Colonic mucosa (tissue), 4 donors: ENCODE results near the gene AURKAIP1. TPM values are rescaled to one million over a fixed set of nuclear protein-coding genes. Genes with fewer than 3 reads are reported as not detected.

Experiments
- DNase-seq: peaks from one replicate; pipeline ENCODE4 v3.0.0-alpha.2; 2020
- H3K27ac ChIP-seq: fragments of 200-600 bp; one replicate; pipeline ENCODE4 v1.8.0; 2021
- H3K27me3 ChIP-seq: fragments of 200-600 bp; one replicate; pipeline ENCODE4 v1.8.0; 2021
- H3K36me3 ChIP-seq: fragments of 200-600 bp; one replicate; pipeline ENCODE4 v1.8.0; 2021
- H3K4me1 ChIP-seq: fragments of 200-600 bp; one replicate; pipeline ENCODE4 v1.8.0; 2021; ENCODE audit warnings: mild to moderate bottlenecking
- H3K4me3 ChIP-seq: fragments of 200-600 bp; one replicate; pipeline ENCODE4 v1.8.0; 2021
- H3K9ac ChIP-seq, 2 donors: one replicate each; pipeline ENCODE4 v1.7.0; 2013; ENCODE audit warnings: control low read depth in 2 of 2, low read depth in 2 of 2, low read length in 2 of 2
- H3K9me3 ChIP-seq: fragments of 200-600 bp; one replicate; pipeline ENCODE4 v1.8.0; 2021
- intact Hi-C: fragments of 100-400 bp; cut with DNase I; formaldehyde crosslinking; loops from one replicate; pipeline ENCODE4 v1.14.1; 2022
- total RNA-seq, 2 donors: library from RNA; stranded (reverse); fragmentation: NEBNext Ultra II Directional in 1 of 2; extraction: Animal tissue kit (Norgen Biotek cat#: 25700) in 1 of 2; gene quantifications; one replicate each; pipeline ENCODE4 v1.2.1, GENCODE V29; 2021
- TF ChIP-seq, protein P1 (sequence below): fragments of 200-600 bp; IDR thresholded peaks from one replicate; pipeline ENCODE4 v1.8.0; 2022; ENCODE audit warnings: antibody characterized with exemption, mild to moderate bottlenecking
- donor health status: healthy.
- donor health status: DM: no; HTN: no; CAD: no.
- donor health status: DM: no; HTN: no; CAD: no.

Gene AURKAIP1
- total RNA-seq, 2 donors from 2014 or later: 179 to 332 TPM

DNA sequence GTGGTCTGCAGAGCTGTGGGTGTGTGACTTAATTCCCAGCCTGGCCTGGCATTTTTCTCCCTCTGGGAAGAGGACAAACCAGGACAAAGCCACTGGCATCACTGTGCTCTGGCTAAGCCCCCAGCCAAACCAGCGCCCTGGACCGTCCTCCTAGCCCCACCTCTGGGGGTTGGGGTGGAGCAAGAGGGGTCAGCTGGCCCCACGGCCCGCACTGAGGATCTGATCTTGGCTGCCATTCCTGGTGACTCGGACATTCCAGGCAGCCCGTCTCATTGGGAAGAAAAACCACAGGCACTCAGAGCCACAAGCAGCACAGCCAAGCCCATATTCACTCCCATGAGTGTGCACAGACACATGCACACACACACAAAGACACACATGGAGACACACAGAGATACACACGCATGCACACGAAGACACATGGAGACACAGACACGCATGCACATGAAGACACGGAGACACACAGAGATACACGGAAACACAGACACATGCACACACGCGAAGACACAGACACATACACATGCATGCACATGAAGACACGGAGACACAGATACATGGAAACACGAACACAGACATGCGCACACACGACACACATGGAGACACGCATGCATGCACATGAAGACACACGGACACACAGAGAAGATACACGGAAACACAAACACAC is 14.4 kb downstream of the AURKAIP1 start:
- no peaks in the 10 kb centered on the region for H3K9me3 ChIP-seq
- peak overlapping the region in 1 of 2 donors; percentile 33 for H3K9ac ChIP-seq
- H3K27ac ChIP-seq: peak overlapping the region; percentile 75
- TF ChIP-seq, protein P1, sequence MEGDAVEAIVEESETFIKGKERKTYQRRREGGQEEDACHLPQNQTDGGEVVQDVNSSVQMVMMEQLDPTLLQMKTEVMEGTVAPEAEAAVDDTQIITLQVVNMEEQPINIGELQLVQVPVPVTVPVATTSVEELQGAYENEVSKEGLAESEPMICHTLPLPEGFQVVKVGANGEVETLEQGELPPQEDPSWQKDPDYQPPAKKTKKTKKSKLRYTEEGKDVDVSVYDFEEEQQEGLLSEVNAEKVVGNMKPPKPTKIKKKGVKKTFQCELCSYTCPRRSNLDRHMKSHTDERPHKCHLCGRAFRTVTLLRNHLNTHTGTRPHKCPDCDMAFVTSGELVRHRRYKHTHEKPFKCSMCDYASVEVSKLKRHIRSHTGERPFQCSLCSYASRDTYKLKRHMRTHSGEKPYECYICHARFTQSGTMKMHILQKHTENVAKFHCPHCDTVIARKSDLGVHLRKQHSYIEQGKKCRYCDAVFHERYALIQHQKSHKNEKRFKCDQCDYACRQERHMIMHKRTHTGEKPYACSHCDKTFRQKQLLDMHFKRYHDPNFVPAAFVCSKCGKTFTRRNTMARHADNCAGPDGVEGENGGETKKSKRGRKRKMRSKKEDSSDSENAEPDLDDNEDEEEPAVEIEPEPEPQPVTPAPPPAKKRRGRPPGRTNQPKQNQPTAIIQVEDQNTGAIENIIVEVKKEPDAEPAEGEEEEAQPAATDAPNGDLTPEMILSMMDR: no peak
- DNase-seq: peak; percentile 54
- H3K4me3 ChIP-seq: no peak overlapping the region
- no peaks in the 10 kb centered on the region for H3K36me3 ChIP-seq
- peaks cover 5% of the 10 kb centered on the region for H3K27me3 ChIP-seq
- no peaks in the 10 kb centered on the region for H3K4me1 ChIP-seq
- intact Hi-C loops: no loop called here

DNA sequence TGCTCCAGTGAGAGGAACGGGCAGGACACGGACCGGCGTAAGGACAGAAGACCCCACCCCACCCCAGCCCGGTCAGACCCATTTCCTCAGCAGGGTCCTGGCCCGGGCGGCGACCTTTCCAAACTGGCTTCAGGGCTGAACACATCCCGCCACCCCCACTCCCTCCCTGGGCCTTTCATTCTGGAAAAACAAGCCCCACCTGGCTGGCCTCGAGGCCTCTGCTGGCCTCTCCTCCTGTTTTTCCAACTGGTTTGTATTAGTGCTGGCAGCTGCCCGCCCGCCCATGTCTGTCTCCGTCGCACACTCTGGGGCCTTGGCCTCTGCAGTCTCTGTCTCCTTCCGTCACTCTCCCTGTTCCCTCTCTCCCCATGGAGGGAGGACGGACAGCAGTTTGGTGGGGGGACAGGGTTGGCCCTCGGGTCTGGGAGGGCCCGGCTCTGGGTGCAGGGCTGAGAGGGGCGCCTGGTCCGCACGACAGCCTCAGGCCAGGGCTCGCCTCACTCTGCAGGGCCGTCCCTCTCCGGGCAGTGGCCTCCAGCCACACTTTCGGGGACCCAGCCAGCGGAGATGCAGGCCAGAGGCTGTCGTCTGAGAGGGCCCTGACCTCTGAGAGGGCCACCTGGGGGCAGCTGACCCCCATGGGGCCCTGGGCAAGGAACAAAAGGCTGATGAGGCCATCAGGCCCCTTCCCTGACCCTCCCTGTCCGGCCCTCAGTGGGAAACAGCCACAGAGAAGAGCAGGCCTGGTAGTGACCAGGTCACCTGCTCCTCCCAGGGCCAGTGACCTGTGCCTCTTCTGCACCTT is 15.1 kb downstream of the AURKAIP1 start:
- intact Hi-C loops: no loop called here
- TF ChIP-seq, protein P1: no peak
- DNase-seq: peak; percentile 24

DNA sequence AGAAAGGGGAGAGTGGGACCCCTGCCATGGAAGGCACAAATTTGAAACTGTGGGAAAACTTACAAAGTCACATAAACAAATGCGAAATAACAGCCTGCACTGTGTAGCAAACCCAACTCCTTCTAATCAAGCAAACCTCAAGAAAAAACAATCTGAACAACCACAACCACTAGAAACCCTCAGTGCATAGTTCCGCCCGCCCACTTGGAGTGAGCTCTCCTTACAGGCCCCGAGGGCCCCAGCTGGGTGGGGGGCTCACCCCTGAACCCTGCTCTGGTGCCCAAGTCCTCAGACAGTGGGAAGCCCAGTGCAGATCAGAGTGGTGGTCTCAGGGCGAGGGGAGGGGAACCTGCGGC is 15.7 kb downstream of the AURKAIP1 start:
- peaks cover 17% of the 10 kb centered on the region for H3K27me3 ChIP-seq

More for the DNA sequence above, 15.1 kb downstream of the AURKAIP1 start:
- H3K27ac ChIP-seq: peak overlapping the region; percentile 75
- H3K27me3 ChIP-seq: peaks cover 11% of the 10 kb centered on the region
- no peak overlapping the region for H3K4me3 ChIP-seq
- no peaks in the 10 kb centered on the region for H3K9me3 ChIP-seq
- no peaks in the 10 kb centered on the region for H3K4me1 ChIP-seq
- H3K36me3 ChIP-seq: no peaks in the 10 kb centered on the region
- H3K9ac ChIP-seq: peak overlapping the region; percentile 33 to 61

DNA sequence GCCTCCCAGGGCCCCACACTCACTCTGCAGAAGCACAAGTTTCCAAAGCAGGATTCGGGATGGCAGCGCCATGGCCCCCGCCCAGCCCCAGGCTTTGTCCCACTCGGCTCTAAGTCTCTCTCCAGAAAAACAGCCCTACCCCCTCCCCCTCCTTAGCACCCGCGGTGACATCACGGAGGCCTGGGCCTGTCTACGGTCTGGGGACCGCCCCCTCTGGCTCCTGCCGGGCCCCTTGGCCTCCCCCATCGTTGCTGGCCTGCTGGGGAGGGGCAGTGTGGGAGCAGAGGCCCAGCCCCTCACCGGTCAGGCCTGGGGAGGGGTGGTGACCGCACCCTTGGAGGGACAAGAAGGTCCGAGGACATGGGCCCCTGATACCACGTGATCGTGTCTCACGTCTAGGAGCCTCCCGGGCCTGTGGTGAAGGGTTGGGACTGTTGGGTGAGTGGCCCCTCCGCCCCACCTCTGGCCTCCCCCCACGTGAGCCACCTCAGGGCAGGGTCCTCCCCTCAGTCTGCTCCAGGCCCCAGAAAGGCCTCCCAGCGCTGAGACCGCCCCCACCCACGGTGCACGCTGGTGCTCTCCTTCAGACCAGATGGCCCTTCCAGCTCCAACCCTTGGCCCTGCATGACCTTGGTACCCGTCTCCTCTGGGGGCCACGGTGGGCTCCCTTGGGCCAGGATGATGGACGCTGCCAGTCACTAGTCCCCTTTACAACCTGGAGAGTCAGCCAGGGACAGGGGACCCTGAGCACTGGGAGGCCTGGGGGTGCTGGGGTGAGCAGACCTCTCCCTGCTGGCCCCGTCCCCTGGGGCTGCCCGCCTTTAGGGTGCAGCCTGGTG is 16.4 kb downstream of the AURKAIP1 start, which contains the start of gene MXRA8:
Gene MXRA8, minus strand, starts transcription at position 123 of the 839 bp plus-strand sequence. Its CDS starts 51 bp downstream, at position 72.
- no peaks in the 10 kb centered on the region for H3K9me3 ChIP-seq
- H3K27ac ChIP-seq: peak within 1 kb of the TSS; percentile 75
- peak; percentile 67 for DNase-seq
- intact Hi-C loops: no loop called here
- H3K9ac ChIP-seq: peak within 1 kb of the TSS; percentile 61 to 69
- no peaks in the 10 kb centered on the region for H3K4me1 ChIP-seq
- TF ChIP-seq, protein P1: no peak
- peaks cover 23% of the 10 kb centered on the region for H3K27me3 ChIP-seq
- H3K36me3 ChIP-seq: no peaks in the 10 kb centered on the region
- H3K4me3 ChIP-seq: peak within 1 kb of the TSS; percentile 31

More for the DNA sequence above, 15.7 kb downstream of the AURKAIP1 start:
- no peak overlapping the region for H3K4me3 ChIP-seq
- no peaks in the 10 kb centered on the region for H3K9me3 ChIP-seq
- H3K27ac ChIP-seq: peak overlapping the region; percentile 75
- peak overlapping the region in 1 of 2 donors; percentile 61 for H3K9ac ChIP-seq
- intact Hi-C loops: no loop called here
- no peaks in the 10 kb centered on the region for H3K36me3 ChIP-seq
- H3K4me1 ChIP-seq: no peaks in the 10 kb centered on the region
- peak; percentile 18 for DNase-seq
- TF ChIP-seq, protein P1: no peak

DNA sequence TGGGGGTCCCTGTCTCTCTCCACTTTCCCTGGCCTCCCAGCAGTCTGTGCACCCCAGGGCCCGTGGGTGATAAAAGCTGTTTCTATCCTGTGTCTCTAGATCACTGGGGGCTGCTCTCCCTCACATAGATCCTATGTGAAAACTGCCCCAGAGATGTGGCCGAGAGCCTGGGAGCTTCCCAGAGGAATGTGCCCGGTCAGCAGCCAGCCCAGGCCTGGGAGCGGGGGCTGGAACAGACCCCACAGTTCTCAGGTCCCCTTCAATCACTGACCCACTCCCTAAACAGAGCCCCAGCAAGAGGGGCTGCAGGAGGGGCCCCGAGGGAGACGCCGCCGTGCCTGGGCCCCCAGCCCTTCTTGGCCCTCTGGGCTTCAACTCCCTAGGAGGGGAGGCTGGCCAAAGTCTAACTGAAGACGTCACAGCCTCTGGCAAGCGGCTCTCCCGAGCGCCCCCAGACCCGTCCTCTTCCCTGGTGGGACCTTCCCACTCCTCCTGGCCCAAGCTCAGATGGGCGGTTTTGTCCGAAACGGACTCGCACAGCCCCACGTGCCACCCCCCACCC is 17.1 kb downstream of the AURKAIP1 start:
- no peaks in the 10 kb centered on the region for H3K9me3 ChIP-seq
- H3K27ac ChIP-seq: peak overlapping the region; percentile 75
- no peak for DNase-seq
- H3K27me3 ChIP-seq: peaks cover 30% of the 10 kb centered on the region
- intact Hi-C loops: no loop called here
- peak overlapping the region; percentile 26 to 69 for H3K9ac ChIP-seq
- H3K4me3 ChIP-seq: peak overlapping the region; percentile 31
- H3K36me3 ChIP-seq: no peaks in the 10 kb centered on the region
- TF ChIP-seq, protein P1: no peak
- H3K4me1 ChIP-seq: no peaks in the 10 kb centered on the region
